RWPE2 (cell line): Measurements from ENCODE around the gene PSMC1.

Experiments used
- ATAC-seq: fragments of 200-7000 bp; cut with Tn5 transposase; 3 replicates; pipeline ENCODE4 v1.9.1; 2021; ENCODE audit warnings: low read depth
- DNase-seq: peaks from one replicate; pipeline ENCODE4 v3.0.0-alpha.2; 2020; ENCODE audit warnings: low spot score
- H3K27ac ChIP-seq: fragments of 450-650 bp; 2 replicates; pipeline ENCODE4 v1.5.1; 2017; ENCODE audit warnings: mild to moderate bottlenecking; ENCODE audit not compliant: poor library complexity, severe bottlenecking
- H3K27me3 ChIP-seq: fragments of 250-450 bp; sonication (Bioruptor Pico); 2 replicates; pipeline ENCODE4 v1.5.1; 2021; ENCODE audit warnings: mild to moderate bottlenecking, moderate library complexity; ENCODE audit not compliant: insufficient read depth, poor library complexity, severe bottlenecking
- H3K36me3 ChIP-seq: fragments of 250-450 bp; sonication (Bioruptor Pico); 2 replicates; pipeline ENCODE4 v1.5.1; 2020; ENCODE audit warnings: low read depth, mild to moderate bottlenecking, moderate library complexity
- H3K4me1 ChIP-seq: fragments of 250-450 bp; sonication (Bioruptor Pico); 2 replicates; pipeline ENCODE4 v1.5.1; 2021; ENCODE audit warnings: mild to moderate bottlenecking, moderate library complexity; ENCODE audit not compliant: insufficient read depth, poor library complexity, severe bottlenecking
- H3K4me3 ChIP-seq: fragments of 250-450 bp; sonication (Bioruptor Pico); 2 replicates; pipeline ENCODE4 v1.5.1; 2021; ENCODE audit warnings: mild to moderate bottlenecking, moderate library complexity; ENCODE audit not compliant: severe bottlenecking
- H3K9me3 ChIP-seq: fragments of 250-450 bp; sonication (Bioruptor Pico); 2 replicates; pipeline ENCODE4 v1.5.1; 2021; ENCODE audit warnings: mild to moderate bottlenecking, moderate library complexity; ENCODE audit not compliant: severe bottlenecking
- CTCF ChIP-seq: fragments of 450-650 bp; IDR thresholded peaks from one replicate; pipeline ENCODE4 v1.5.1; 2017; ENCODE audit warnings: mild to moderate bottlenecking, moderate library complexity; ENCODE audit not compliant: poor library complexity, severe bottlenecking

PSMC1 gene

GRCh38 chr14:90275820-90276219 is 19.5 kb downstream of the PSMC1 start:
- peaks cover 28% of the 10 kb centered on the region for H3K36me3 ChIP-seq
- ATAC-seq (no peak; the same call in 2 of the 3 replicates), DNase-seq (no peak)
- TF ChIP-seq CTCF = no peak
- no peaks in the 10 kb centered on the region for H3K27me3 ChIP-seq
- no peak overlapping the region for H3K4me3 ChIP-seq
- H3K4me1 ChIP-seq = peaks cover 5% of the 10 kb centered on the region
- H3K9me3 ChIP-seq = no peaks in the 10 kb centered on the region
- peak overlapping the region; percentile 27 for H3K27ac ChIP-seq

GRCh38 chr14:90276646-90277367 is 20.5 kb downstream of the PSMC1 start:
- no peak overlapping the region for H3K4me3 ChIP-seq
- H3K9me3 ChIP-seq = no peaks in the 10 kb centered on the region
- H3K27ac ChIP-seq = no peak overlapping the region
- no peak for TF ChIP-seq CTCF
- DNase-seq (no peak), ATAC-seq (no peak)
- H3K27me3 ChIP-seq = no peaks in the 10 kb centered on the region
- H3K36me3 ChIP-seq = peaks cover 18% of the 10 kb centered on the region
- H3K4me1 ChIP-seq = peaks cover 11% of the 10 kb centered on the region

GRCh38 chr14:90277581-90278198 is 21.3 kb downstream of the PSMC1 start:
- Histone ChIP-seq H3K9me3 (no peaks in the 10 kb centered on the region), H3K27me3 (no peaks in the 10 kb centered on the region), H3K4me1 (peaks cover 13% of the 10 kb centered on the region), H3K27ac (no peak overlapping the region), H3K36me3 (peaks cover 9% of the 10 kb centered on the region), H3K4me3 (no peak overlapping the region)
- DNase-seq (no peak), ATAC-seq (no peak)
- no peak for TF ChIP-seq CTCF

DNA sequence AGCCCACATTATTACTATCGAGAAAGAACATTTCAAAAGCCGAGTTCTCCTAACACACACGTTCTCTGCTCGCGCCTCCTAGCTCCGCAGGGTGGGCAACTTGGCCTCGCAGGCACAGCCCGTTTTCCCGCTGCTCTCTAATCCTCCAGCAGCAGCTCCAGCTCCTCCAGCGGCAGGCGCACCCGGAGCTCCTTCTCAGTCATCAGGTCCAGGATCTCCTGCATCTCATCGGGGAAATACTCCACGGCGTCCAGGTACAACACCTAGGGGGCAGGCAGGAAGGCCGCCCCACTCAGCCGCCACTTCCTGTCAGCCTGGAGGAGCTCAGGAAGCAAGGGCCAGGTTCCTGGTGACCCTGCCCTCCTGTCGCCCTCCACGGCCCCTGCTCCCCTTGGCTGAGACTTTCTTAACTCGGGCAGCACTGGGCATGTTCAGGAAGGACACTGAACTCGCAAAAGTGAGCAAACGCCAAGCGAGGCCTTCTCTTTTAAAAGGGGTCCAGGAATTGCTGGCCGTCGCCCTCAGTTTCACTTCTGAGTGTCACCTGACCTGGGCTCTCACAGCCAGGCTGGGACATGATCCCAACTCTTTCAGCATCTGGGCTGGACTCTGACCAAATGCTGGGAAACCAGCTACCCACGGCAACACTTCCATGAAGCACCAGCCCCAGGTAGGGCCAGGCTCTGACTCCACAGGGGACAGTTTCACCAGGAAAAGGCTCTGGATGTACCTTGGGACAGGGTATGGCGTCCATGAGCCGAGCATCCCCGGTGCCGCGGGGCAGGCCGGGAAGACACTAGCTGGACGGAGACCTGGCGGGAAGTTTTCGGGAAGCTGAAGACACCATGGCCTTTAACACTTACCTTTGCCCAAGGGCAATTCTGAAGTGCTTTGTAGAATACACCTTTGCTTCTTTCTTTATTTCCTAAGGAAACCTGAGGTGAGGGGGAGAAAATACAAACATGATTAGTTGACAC is 22.1 kb downstream of the PSMC1 start:
- H3K27me3 ChIP-seq = no peaks in the 10 kb centered on the region
- peaks cover 13% of the 10 kb centered on the region for H3K4me1 ChIP-seq
- ATAC-seq = no peak
- no peaks in the 10 kb centered on the region for H3K9me3 ChIP-seq
- DNase-seq = no peak
- no peak for TF ChIP-seq CTCF
- no peak overlapping the region for H3K27ac ChIP-seq
- H3K36me3 ChIP-seq = peaks cover 2% of the 10 kb centered on the region
- no peak overlapping the region for H3K4me3 ChIP-seq
